Ectodermal cell (in vitro differentiated cells): ENCODE data around the gene MAS1L.

ENCODE experiments used
- H3K27ac ChIP-seq: 2 replicates; pipeline ENCODE4 v1.7.0; 2013; ENCODE audit warnings: mild to moderate bottlenecking, low read depth, low read length; ENCODE audit not compliant: insufficient read depth, poor library complexity, severe bottlenecking
- H3K27me3 ChIP-seq: 2 replicates; pipeline ENCODE4 v1.7.0; 2013; ENCODE audit warnings: mild to moderate bottlenecking, low read length; ENCODE audit not compliant: insufficient read depth, control insufficient read depth, poor library complexity, severe bottlenecking
- H3K36me3 ChIP-seq: one replicate; pipeline ENCODE4 v1.7.0; 2013; ENCODE audit warnings: low read length; ENCODE audit not compliant: control insufficient read depth, insufficient read depth
- H3K4me1 ChIP-seq: one replicate; pipeline ENCODE4 v1.7.0; 2013; ENCODE audit warnings: low read length; ENCODE audit not compliant: control insufficient read depth, insufficient read depth
- H3K4me3 ChIP-seq: 2 replicates; pipeline ENCODE4 v1.7.0; 2013; ENCODE audit warnings: low read depth, low read length, control low read depth; ENCODE audit not compliant: insufficient read depth
- H3K9me3 ChIP-seq: 2 replicates; pipeline ENCODE4 v1.7.0; 2013; ENCODE audit warnings: mild to moderate bottlenecking, low read length, moderate library complexity; ENCODE audit not compliant: control insufficient read depth
- WGBS, 2 experiments: methylation state at CpG; one replicate each; pipeline ENCODE4 v1.1.7; 2013; ENCODE audit warnings: missing lambda C conversion rate in 2 of 2; 5-methylcytosine and 5-hydroxymethylcytosine counted together

The MAS1L gene

DNA sequence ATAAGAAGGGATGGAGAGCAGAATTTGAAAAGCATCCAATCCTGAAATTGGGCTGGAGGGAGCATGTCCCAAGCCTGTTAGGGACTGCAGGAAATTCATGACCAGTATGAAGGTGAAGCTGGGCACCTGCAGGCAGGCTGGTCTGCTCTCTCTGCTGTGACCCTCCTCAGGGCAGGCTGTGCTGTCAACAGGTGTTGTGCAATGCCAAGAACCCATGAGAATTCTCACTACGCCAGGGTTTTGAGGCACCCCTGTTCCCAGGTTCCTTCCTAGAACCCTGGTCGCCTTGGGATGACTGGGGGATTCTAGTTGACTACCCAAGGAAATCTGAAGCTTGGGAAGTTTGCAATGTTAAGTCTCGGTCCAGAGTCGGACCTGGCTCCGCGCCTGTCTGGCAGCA is 13.3 kb upstream of the MAS1L start:
- no peak overlapping the region for H3K27ac ChIP-seq
- WGBS, 2 experiments = 92 to 93% methylated on average over 6 of the region's 6 CpGs
- no peak overlapping the region for H3K4me3 ChIP-seq
- no peaks in the 10 kb centered on the region for H3K36me3 ChIP-seq
- H3K27me3 ChIP-seq = no peaks in the 10 kb centered on the region
- no peaks in the 10 kb centered on the region for H3K4me1 ChIP-seq
- no peaks in the 10 kb centered on the region for H3K9me3 ChIP-seq

DNA sequence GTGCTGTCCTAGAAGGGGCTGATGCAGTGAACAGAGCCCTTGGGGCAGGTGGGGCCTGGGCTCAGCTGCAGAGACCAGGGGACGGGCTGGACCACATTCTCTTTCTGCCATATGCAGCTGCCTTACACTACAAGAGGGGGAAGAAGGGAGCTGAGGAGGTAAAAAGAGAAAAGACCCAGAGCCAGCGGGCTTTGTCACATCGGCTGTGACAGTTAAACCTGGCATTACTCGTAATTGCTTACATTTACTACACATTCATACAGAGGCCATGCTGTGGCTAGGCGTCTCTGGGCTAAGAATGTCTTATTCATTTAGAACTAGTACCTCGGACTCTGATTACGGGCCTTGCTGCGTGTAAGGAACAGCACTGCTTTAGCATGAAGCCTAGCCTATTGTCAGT is 12.8 kb upstream of the MAS1L start:
- no peak overlapping the region for H3K27ac ChIP-seq
- no peaks in the 10 kb centered on the region for H3K36me3 ChIP-seq
- no peaks in the 10 kb centered on the region for H3K9me3 ChIP-seq
- no peak overlapping the region for H3K4me3 ChIP-seq
- 91 to 99% methylated on average over 8 of the region's 8 CpGs for WGBS, 2 experiments
- H3K4me1 ChIP-seq = no peaks in the 10 kb centered on the region
- H3K27me3 ChIP-seq = no peaks in the 10 kb centered on the region

DNA sequence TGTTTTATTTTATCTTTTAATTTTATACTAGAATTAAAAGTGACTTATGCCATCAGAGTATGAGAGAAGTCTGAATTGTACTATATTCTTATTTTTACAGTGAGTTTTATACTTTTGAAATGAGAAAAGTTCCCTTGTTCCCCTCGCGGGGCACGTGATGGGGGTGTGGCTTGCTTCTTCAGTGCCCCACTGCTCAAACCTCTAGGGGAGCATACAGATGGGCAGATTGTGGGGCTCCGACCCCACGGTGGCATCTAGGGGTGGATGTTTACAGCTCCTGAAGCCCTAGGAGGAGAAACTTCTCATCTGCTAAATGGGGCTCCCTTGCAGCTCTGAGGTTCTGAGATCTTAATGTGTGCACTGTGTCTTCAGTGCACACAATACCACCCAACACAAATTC is 11.9 kb upstream of the MAS1L start:
- WGBS, 2 experiments = 93 to 95% methylated on average over 5 of the region's 5 CpGs
- H3K27ac ChIP-seq = no peak overlapping the region
- no peaks in the 10 kb centered on the region for H3K36me3 ChIP-seq
- H3K9me3 ChIP-seq = no peaks in the 10 kb centered on the region
- H3K4me3 ChIP-seq = no peak overlapping the region
- no peaks in the 10 kb centered on the region for H3K4me1 ChIP-seq
- no peaks in the 10 kb centered on the region for H3K27me3 ChIP-seq

DNA sequence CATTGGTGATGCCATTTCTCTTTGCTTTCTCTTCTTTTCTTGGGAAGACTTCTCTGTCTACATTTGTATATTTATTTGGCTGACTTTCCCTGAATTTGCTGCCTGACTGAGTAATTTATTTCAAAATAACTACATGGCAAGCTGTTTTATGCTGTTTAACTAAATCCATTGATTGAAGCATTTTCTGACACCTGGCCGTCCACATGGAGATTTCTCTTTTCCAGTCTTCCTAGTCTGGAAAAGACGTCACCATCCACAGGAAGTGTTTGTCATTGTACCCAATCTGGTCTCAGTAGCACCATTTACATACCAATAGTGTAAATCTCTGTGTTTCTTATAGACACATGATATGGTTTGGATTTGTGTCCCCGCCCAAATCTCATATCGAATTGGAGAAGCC is 9.2 kb upstream of the MAS1L start:
- no peaks in the 10 kb centered on the region for H3K36me3 ChIP-seq
- no peak overlapping the region for H3K4me3 ChIP-seq
- H3K27ac ChIP-seq = no peak overlapping the region
- H3K27me3 ChIP-seq = no peaks in the 10 kb centered on the region
- H3K4me1 ChIP-seq = no peaks in the 10 kb centered on the region
- no peaks in the 10 kb centered on the region for H3K9me3 ChIP-seq
- 89 to 95% methylated on average over 4 of the region's 4 CpGs for WGBS, 2 experiments

DNA sequence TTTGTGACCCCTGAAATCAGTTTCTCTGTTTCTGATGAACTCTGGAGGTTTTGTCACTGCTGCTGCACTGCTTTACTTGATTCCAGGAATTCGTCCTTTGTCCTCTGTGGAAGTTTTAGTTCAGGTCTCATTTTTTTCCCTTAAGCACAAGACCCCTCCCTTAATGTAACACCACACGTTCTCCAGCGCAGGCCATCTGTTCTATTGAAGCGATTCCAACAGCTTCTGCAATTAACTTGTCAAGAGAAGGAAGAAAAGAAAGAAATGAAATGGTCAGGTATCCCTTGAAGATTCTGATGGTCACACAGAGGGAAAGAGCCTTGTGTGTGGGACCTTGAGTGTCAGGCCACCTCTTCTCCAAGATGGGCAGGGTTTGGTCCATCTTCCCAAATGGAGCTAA is 7.8 kb upstream of the MAS1L start:
- H3K27ac ChIP-seq = no peak overlapping the region
- 94% methylated on average over 4 of the region's 4 CpGs for WGBS, 2 experiments
- no peaks in the 10 kb centered on the region for H3K9me3 ChIP-seq
- H3K27me3 ChIP-seq = no peaks in the 10 kb centered on the region
- no peaks in the 10 kb centered on the region for H3K4me1 ChIP-seq
- no peak overlapping the region for H3K4me3 ChIP-seq
- no peaks in the 10 kb centered on the region for H3K36me3 ChIP-seq

DNA sequence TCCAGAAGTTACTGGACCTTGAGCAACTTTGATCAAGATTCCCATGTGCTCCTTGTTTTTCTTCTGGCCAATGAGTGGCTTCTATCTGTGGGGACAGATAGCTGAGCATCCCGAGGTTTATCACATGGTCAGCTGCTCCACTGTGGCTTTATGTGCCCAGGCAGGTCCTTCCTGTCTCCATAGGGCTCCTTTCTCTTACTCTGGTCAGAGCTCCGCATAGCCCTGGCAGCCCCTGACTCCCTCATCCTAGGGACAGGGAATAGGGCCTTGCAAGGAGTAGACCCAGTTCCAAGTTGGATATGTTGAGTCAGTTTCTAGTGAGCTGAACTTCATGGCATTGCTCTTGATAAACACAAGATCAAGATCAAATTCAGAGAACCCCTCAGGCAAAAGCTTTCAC is 6.4 kb upstream of the MAS1L start:
- Histone ChIP-seq H3K4me1 (no peaks in the 10 kb centered on the region), H3K9me3 (no peaks in the 10 kb centered on the region), H3K4me3 (no peak overlapping the region), H3K27ac (no peak overlapping the region), H3K36me3 (no peaks in the 10 kb centered on the region), H3K27me3 (no peaks in the 10 kb centered on the region)
- 93 to 97% methylated on average over 2 of the region's 2 CpGs for WGBS, 2 experiments

DNA sequence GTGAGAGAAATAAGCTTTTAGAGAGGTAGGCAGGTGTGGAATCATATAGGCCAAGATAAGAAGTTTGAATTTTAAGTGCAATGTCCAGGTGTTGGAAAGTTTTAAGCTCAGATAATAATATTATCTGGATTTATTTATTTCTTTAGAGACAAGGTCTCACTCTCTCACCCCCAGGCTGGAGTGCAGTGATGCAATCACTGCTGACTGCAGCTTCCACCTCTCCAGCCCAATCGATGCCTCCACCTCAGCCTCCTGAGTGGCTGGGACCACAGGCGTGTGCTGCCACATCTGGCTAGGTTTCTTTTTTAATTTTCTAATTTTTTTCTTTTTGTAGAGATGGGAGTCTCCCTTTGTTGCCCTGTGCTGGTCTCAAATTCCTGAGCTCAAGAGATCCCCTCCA is 5.5 kb upstream of the MAS1L start:
- no peak overlapping the region for H3K27ac ChIP-seq
- no peak overlapping the region for H3K4me3 ChIP-seq
- H3K4me1 ChIP-seq = no peaks in the 10 kb centered on the region
- no peaks in the 10 kb centered on the region for H3K9me3 ChIP-seq
- H3K36me3 ChIP-seq = no peaks in the 10 kb centered on the region
- 71 to 94% methylated on average over 2 of the region's 2 CpGs for WGBS, 2 experiments
- no peaks in the 10 kb centered on the region for H3K27me3 ChIP-seq

DNA sequence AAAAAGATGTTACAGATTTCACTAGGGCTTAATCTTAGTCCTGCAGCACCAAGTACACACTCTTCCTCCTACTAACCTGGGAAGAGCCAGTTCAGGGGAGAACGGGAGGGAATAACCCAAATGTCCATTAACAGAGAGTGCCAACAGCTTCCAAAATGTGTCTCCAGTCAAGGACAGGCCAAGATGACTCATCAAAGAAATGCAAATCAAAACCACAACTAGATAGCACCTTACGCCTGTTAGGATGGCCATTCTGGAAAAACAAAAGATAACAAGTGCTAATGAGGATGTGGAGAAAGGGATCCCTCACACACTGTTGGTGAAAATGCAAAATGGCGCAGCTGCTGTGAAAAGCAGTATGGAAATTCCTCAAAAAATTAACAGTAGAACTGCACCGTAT is 3.8 kb upstream of the MAS1L start:
- no peak overlapping the region for H3K4me3 ChIP-seq
- no peaks in the 10 kb centered on the region for H3K27me3 ChIP-seq
- no peaks in the 10 kb centered on the region for H3K4me1 ChIP-seq
- H3K9me3 ChIP-seq = no peaks in the 10 kb centered on the region
- no peak overlapping the region for H3K27ac ChIP-seq
- no peaks in the 10 kb centered on the region for H3K36me3 ChIP-seq
- WGBS, 2 experiments = 86 to 97% methylated on average over 4 of the region's 4 CpGs

DNA sequence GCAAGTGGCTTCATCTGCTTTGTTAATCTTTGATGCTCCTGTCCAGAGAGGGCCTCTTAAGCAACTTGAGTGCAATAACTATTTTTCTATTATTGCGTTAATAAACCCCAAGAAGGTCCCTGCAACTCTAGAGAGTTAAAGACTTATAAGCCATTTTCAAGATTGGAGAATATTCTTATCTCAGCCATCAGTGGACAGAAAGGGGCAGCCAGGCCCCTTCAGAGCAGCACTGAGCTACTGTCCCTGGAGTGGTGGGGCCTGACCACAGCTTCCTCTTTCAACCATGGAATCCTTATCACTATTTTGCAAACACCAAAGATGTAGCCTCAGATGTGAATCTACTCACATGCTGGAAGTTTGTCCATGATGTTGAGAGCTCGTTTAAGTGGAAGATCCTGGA is 2.8 kb upstream of the MAS1L start:
- Histone ChIP-seq H3K27me3 (no peaks in the 10 kb centered on the region), H3K4me1 (no peaks in the 10 kb centered on the region), H3K36me3 (no peaks in the 10 kb centered on the region), H3K9me3 (no peaks in the 10 kb centered on the region), H3K27ac (no peak overlapping the region), H3K4me3 (no peak overlapping the region)
- WGBS, 2 experiments = 95 to 100% methylated on average over 2 of the region's 2 CpGs

DNA sequence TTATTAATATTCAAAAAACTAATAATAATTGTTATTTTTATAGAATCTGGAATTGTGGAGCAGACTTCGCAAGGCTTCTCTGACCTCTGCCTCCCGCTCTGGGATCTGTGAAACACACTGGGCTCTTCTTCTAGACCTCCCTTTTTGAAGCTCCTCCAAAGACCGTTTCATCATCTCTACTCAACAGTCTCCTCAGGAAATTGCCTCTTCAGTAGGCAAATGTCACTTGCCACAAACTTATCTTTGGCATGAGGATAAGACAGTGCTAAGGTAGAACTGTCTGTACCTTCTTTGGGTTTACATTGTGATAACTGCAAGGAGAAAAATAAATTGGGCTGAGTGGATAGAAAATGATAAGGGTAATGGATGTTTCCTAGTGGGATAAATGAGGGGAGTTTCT is 2.3 kb upstream of the MAS1L start:
- 97% methylated on average over 3 of the region's 3 CpGs for WGBS, 2 experiments
- no peak overlapping the region for H3K27ac ChIP-seq

DNA sequence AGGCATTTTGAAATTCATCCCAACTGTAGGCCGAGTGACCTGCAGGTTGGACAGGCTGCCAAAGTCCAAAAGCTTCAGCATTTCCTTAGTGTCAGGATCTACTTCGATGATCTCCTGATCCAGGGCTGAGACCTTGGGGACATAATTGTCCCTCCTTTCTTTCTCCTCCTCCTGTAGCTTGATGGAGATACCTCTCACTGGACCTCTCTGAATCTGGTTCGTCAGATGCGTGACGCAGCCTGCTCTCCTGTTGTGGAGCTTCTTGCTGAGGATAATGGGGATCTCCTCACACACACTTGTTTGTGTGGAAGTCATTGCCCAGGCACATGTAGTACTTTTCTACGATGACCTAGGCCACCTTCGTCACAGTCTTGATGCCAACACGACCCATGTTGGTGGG is 1.5 kb upstream of the MAS1L start:
- 98% methylated on average over 7 of the region's 8 CpGs for WGBS, 2 experiments
- H3K36me3 ChIP-seq = no peaks in the 10 kb centered on the region
- H3K27me3 ChIP-seq = no peaks in the 10 kb centered on the region
- no peaks in the 10 kb centered on the region for H3K9me3 ChIP-seq
- no peaks in the 10 kb centered on the region for H3K4me1 ChIP-seq
- no peak overlapping the region for H3K4me3 ChIP-seq
- no peak overlapping the region for H3K27ac ChIP-seq

More for the DNA sequence above, 2.3 kb upstream of the MAS1L start:
- H3K4me3 ChIP-seq = no peak overlapping the region
- no peaks in the 10 kb centered on the region for H3K27me3 ChIP-seq
- no peaks in the 10 kb centered on the region for H3K4me1 ChIP-seq
- no peaks in the 10 kb centered on the region for H3K36me3 ChIP-seq
- no peaks in the 10 kb centered on the region for H3K9me3 ChIP-seq
